HEK293 (cell line): ENCODE measurements around the gene GOLGA6L4.
"Not testable (repeated sequence)": the region's sequence is repeated elsewhere in the genome, so short reads cannot be mapped to it uniquely, and the experiment has no call there.

ENCODE experiments used
- CTCF ChIA-PET: fragments of 350-600 bp; formaldehyde crosslinking; extraction: SDS; loops from one replicate; lab custom pipeline; 2021; ENCODE audit warnings: antibody characterized with exemption; lab: Yijun Ruan, JAX
- POLR2A ChIA-PET: fragments of 300-600 bp; formaldehyde crosslinking; extraction: SDS; loops from one replicate; lab custom pipeline; 2020; ENCODE audit warnings: antibody characterized with exemption, inconsistent platforms; lab: Yijun Ruan, JAX
- H3K27ac ChIP-seq: fragments of 200-500 bp; sonication (Bioruptor generic); 2 replicates; pipeline ENCODE4 v1.5.1; 2014; ENCODE audit warnings: low read depth, low read length, control low read depth, inconsistent platforms; ENCODE audit errors: extremely low read depth
- H3K36me3 ChIP-seq, 2 experiments: fragments of 200-500 bp in 1 of 2; sonication (Bioruptor generic) in 1 of 2; 1 replicate in 1 of 2; 2 replicates in 1 of 2; pipeline ENCODE4 v1.5.1; 2014 to 2017; ENCODE audit warnings: inconsistent platforms in 2 of 2, low read length in 2 of 2; ENCODE audit not compliant: control insufficient read depth in 2 of 2, insufficient read depth in 1 of 2
- H3K4me1 ChIP-seq: fragments of 200-500 bp; sonication (Bioruptor generic); 2 replicates; pipeline ENCODE4 v1.5.1; 2014; ENCODE audit warnings: mild to moderate bottlenecking, low read length, inconsistent platforms; ENCODE audit not compliant: control insufficient read depth, insufficient read depth
- H3K4me3 ChIP-seq: 2 replicates; pipeline ENCODE4 v1.5.1; 2011; ENCODE audit warnings: low read depth, mild to moderate bottlenecking, control low read depth, low read length, moderate library complexity
- H3K9me3 ChIP-seq: fragments of 200-500 bp; sonication (Bioruptor generic); 2 replicates; pipeline ENCODE4 v1.5.1; 2014; ENCODE audit warnings: low read depth, low read length, inconsistent platforms; ENCODE audit not compliant: control insufficient read depth, insufficient read depth

The GOLGA6L4 gene, protein sequence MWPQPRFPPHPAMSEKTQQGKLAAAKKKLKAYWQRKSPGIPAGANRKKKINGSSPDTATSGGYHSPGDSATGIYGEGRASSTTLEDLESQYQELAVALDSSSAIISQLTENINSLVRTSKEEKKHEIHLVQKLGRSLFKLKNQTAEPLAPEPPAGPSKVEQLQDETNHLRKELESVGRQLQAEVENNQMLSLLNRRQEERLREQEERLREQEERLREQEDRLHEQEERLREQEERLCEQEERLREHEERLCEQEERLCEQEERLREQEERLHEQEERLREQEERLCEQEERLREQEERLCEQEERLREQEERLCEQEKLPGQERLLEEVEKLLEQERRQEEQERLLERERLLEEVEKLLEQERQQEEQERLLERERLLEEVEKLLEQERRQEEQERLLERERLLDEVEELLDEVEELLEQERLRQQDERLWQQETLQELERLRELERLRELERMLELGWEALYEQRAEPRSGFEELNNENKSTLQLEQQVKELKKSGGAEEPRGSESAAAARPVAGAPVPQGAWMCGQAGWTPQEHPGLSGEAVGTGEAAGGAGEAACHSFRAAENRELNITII

DNA sequence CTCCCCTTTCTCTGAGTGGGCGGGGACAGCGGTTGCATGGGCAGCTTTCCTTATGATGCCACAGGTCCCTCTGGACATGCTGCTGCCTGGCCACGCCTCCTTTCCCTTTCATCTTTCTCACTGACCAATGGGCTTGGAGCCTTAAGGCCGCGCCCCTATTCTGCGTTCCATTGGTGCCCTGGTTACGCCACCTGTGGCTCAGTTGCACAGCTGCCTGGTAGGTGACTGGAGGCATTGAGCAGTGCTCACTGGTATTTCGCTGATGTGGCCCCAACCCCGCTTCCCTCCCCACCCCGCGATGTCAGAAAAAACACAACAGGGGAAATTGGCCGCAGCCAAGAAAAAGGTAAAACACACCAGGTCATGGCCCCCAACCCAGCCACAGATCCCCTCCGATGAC, at the start of gene GOLGA6L4:
Gene GOLGA6L4, plus strand, starts transcription at position 201 of the 400 bp plus-strand sequence. Its CDS starts 62 bp downstream, at position 263.
- H3K4me3 ChIP-seq, POLR2A ChIA-PET, H3K4me1 ChIP-seq, H3K36me3 ChIP-seq, CTCF ChIA-PET, H3K9me3 ChIP-seq, H3K27ac ChIP-seq: not testable (repeated sequence)

DNA sequence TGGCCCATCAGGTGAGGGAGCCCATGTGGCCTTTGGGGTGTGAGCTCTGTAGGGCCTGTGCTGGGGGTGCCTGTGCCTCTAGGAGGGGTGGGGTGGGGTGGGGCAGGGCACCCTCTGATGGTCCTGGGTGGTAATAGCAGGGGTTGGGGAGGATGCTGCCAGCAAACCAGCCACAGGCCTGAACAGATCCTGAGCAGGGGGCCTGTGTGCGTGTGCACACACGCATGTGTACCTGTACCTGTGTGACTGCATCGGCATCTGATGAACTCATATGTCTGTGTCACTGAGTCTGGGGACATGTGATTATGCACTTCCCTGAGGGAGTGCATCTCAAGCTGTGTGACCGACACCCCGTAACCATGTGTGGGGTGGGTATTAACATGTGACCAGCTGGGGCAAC, 42.6 kb upstream of the GOLGA6L4 start:
- H3K4me1 ChIP-seq, POLR2A ChIA-PET, H3K4me3 ChIP-seq, H3K9me3 ChIP-seq, CTCF ChIA-PET, H3K36me3 ChIP-seq, H3K27ac ChIP-seq: not testable (repeated sequence)

DNA sequence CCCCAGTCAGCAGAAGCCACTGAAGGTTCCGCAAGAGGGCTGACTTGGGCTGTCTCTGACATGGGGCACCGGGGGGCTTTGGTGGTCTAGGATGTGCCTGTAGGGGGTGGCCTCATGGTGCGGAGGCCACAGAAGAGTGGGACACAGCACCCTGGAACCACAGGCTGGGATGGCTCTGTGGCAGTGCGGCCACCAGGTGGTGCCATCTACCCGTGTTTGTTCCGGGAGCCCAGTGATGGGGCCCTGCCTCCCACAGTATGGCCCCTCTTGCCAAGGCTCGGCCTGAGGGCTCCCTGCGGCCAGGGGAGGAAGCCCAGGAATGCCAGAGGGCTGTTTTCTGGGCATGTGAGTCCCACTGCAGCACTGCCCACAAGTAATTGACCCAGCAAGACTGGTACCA, 40.0 kb upstream of the GOLGA6L4 start:
- H3K9me3 ChIP-seq, H3K27ac ChIP-seq, H3K4me1 ChIP-seq, POLR2A ChIA-PET, H3K4me3 ChIP-seq, CTCF ChIA-PET, H3K36me3 ChIP-seq: not testable (repeated sequence)

DNA sequence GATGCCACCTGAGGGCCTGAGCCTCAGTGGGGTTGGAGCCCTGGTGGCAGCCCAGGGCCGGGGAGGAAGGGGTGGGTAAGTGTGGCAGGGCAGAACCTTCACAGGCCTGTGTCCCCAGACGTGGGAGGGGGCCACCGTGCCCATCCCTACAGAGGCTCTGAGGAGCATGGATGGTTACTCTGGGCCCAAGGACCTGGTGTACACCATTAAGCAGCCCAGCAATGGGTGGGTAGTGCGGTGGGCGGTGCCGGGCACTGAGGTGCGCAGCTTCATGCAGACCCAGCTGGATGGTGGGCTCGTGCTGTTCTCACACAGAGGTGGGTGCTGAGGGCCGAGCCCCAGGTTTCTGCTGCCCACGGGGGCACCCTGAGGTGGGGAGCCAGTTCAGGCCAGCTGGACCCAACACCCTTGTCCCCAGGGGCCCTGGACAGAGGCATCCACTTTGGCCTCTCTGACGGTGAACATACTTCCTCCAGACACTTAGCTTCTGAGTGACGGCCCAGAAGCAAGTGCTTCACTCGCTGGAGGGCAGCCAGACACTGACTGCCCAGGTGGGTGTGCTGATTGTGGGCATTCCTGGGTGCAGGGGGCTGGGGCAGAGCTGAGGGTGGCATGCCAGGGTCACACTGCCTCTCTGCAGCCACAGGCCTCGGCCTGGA, 38.9 kb upstream of the GOLGA6L4 start:
- H3K4me3 ChIP-seq, H3K9me3 ChIP-seq, H3K27ac ChIP-seq, CTCF ChIA-PET, H3K36me3 ChIP-seq, POLR2A ChIA-PET, H3K4me1 ChIP-seq: not testable (repeated sequence)

GRCh38 chr15:84199865-84200264, 35.7 kb upstream of the GOLGA6L4 start:
- H3K4me1 ChIP-seq, H3K36me3 ChIP-seq, CTCF ChIA-PET, H3K9me3 ChIP-seq, H3K27ac ChIP-seq, H3K4me3 ChIP-seq, POLR2A ChIA-PET: not testable (repeated sequence)

DNA sequence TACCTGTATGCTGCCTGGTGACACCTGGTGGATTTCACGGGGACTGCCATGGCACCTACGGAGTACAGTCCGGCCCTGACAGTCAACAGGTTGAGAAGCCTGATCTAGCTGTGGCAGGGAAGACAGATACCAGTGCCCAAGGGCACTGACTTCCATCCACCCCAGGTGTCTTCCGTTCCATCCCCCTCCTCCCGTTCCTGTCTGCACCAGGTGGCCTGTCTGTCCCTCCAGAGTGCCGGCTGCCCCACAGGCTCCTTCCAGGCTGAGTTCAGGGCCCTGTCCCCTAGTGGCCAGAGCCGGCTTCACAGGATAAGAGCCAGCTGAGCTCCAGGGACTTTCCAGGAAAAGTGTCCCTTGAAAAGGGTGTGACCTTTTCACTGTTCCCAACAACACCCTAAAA, 10.9 kb downstream of the GOLGA6L4 start:
- CTCF ChIA-PET, H3K4me3 ChIP-seq, POLR2A ChIA-PET, H3K9me3 ChIP-seq, H3K27ac ChIP-seq, H3K36me3 ChIP-seq, H3K4me1 ChIP-seq: not testable (repeated sequence)
